ACHN (cell line): ENCODE data around the gene IFI27L1.

Experiments
- DNase-seq: peaks from one replicate; pipeline ENCODE4 v3.0.0-alpha.2; 2015
- in situ Hi-C: cut with HindIII; loops from 2 replicates; pipeline ENCODE4 v1.10.0; 2017; ENCODE audit warnings: low sequenced_read_pairs, low pct_ligation_motif_present, low pct_unique_long_range_greater_than_20kb

IFI27L1 gene

GRCh38 chr14:94080621-94081385, at the start of gene IFI27L1, which contains the start of gene DDX24:
TSS of gene IFI27L1 (plus strand) at chr14:94081310. CDS start at chr14:94096938, 15,628 bp downstream.
TSS of gene DDX24 (minus strand) at chr14:94081202. CDS start at chr14:94079742, 1,460 bp downstream.
- in situ Hi-C loops: no loop called here
- DNase-seq: peak; percentile 92

- in situ Hi-C loops: no loop called here
These were observed 49.2 kb upstream of the IFI27L1 start for GRCh38 chr14:94031883-94032279.

GRCh38 chr14:94034886-94035285, 46.2 kb upstream of the IFI27L1 start:
- in situ Hi-C loops: no loop called here
- no peak for DNase-seq

More at GRCh38 chr14:94031883-94032279, 49.2 kb upstream of the IFI27L1 start:
- no peak for DNase-seq

GRCh38 chr14:94036313-94037167, 44.6 kb upstream of the IFI27L1 start:
- peak; percentile 72 for DNase-seq
- in situ Hi-C loops: no loop called here

- no peak for DNase-seq
- in situ Hi-C loops: no loop called here
These were observed 43.2 kb upstream of the IFI27L1 start for GRCh38 chr14:94037954-94038353.

GRCh38 chr14:94038510-94038909, 42.6 kb upstream of the IFI27L1 start:
- no peak for DNase-seq
- in situ Hi-C loops: no loop called here

GRCh38 chr14:94038921-94039629, 42.0 kb upstream of the IFI27L1 start:
- in situ Hi-C loops: no loop called here
- DNase-seq: no peak

- in situ Hi-C loops: no loop called here
- no peak for DNase-seq
These were observed 40.9 kb upstream of the IFI27L1 start for GRCh38 chr14:94040247-94040646.

- DNase-seq: no peak
- in situ Hi-C loops: no loop called here
These were observed 40.3 kb upstream of the IFI27L1 start for GRCh38 chr14:94040796-94041195.

GRCh38 chr14:94041551-94042346, 39.4 kb upstream of the IFI27L1 start:
- no peak for DNase-seq
- in situ Hi-C loops: no loop called here

GRCh38 chr14:94042433-94043091, 38.5 kb upstream of the IFI27L1 start:
- DNase-seq: no peak
- in situ Hi-C loops: no loop called here

GRCh38 chr14:94043111-94043755, 37.9 kb upstream of the IFI27L1 start:
- in situ Hi-C loops: no loop called here

GRCh38 chr14:94043756-94044475, 37.2 kb upstream of the IFI27L1 start:
- in situ Hi-C loops: no loop called here

More at GRCh38 chr14:94043111-94043755, 37.9 kb upstream of the IFI27L1 start:
- DNase-seq: no peak

GRCh38 chr14:94044476-94045091, 36.5 kb upstream of the IFI27L1 start:
- DNase-seq: no peak
- in situ Hi-C loops: no loop called here

More at GRCh38 chr14:94043756-94044475, 37.2 kb upstream of the IFI27L1 start:
- no peak for DNase-seq

GRCh38 chr14:94045101-94045500, 36.0 kb upstream of the IFI27L1 start:
- no peak for DNase-seq
- in situ Hi-C loops: no loop called here
